22Rv1 (cell line): Measurements from ENCODE around the gene PDE6C.

ENCODE experiments used
- H3K27ac ChIP-seq: fragments of 450-650 bp; 2 replicates; pipeline ENCODE4 v1.5.1; 2017
- ZFX ChIP-seq: fragments of 450-650 bp; IDR thresholded peaks from 2 replicates; pipeline ENCODE4 v1.6.1; 2017; ENCODE audit warnings: antibody characterized with exemption, borderline replicate concordance
- TF ChIP-seq, protein P1 (sequence below): fragments of 450-650 bp; IDR thresholded peaks from 2 replicates; pipeline ENCODE4 v1.5.1; 2017; ENCODE audit warnings: mild to moderate bottlenecking

PDE6C gene

DNA sequence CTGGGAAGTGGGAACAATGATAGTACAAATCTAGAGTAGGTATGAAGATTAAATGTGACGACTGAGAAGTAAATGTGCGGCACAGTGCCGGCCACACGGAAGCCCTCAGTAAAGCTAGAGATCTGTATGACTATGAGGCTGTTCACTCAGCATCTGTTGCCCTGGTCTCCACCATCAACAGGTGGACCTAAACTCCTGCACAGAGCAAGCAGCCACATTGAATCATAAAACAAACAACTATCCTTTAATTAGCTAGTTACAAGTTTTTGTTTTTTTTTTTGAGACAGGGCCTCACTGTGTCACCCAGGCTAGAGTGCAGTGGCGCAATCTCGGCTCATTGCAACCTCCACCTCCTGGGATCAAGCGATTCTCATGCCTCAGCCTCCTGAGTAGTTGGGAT lies 27.9 kb upstream of the PDE6C start:
- no peak overlapping the region for H3K27ac ChIP-seq
- no peak for TF ChIP-seq ZFX
- TF ChIP-seq, protein P1, sequence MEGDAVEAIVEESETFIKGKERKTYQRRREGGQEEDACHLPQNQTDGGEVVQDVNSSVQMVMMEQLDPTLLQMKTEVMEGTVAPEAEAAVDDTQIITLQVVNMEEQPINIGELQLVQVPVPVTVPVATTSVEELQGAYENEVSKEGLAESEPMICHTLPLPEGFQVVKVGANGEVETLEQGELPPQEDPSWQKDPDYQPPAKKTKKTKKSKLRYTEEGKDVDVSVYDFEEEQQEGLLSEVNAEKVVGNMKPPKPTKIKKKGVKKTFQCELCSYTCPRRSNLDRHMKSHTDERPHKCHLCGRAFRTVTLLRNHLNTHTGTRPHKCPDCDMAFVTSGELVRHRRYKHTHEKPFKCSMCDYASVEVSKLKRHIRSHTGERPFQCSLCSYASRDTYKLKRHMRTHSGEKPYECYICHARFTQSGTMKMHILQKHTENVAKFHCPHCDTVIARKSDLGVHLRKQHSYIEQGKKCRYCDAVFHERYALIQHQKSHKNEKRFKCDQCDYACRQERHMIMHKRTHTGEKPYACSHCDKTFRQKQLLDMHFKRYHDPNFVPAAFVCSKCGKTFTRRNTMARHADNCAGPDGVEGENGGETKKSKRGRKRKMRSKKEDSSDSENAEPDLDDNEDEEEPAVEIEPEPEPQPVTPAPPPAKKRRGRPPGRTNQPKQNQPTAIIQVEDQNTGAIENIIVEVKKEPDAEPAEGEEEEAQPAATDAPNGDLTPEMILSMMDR, result no peak

DNA sequence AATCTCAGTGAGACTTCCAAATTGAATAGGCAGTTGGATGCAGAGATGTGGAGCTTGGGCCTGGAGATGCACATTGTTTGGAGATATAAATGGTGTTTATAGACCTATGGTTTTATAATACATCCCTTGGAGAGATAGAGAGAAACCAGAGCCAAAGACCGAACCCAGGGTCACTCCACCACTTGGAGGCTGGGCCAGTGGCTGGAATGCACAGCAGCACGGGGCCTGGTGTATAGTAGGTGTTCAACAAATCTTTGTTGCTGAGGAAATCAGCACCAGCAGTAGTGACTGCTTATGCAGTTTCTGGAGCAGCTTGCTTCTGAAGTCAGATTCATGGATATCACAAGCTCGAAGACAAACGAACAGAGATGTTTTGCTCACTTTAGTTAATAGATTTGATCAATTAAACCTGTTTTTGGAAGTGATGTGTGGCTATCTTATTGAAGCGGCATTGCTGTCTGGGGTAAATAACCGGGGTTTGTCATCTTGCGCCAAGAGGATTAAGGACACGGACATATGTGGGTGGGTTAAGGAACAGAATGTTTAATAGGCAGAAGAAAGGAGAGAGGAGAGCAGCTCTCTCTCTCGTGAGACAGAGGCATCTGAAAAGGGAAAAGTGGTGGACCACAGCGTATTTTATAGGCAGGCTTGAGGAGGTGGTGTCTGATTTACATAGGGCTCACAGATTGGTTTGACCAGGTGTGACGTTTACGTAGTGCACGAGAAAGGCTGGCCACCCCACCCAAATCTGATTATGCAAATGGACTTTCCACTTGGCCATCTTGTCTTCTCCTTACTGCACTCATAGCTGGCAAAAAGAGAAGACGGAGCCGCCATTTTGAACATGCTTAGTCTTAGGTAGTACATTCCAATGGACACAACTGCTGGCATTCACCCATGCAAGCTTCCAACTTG lies 22.4 kb upstream of the PDE6C start:
- H3K27ac ChIP-seq, result peak overlapping the region; percentile 55
- TF ChIP-seq ZFX, result no peak
- TF ChIP-seq, protein P1, result no peak

GRCh38 chr10:93590638-93591037 lies 21.7 kb upstream of the PDE6C start:
- TF ChIP-seq, protein P1, result no peak
- no peak for TF ChIP-seq ZFX
- peak overlapping the region; percentile 55 for H3K27ac ChIP-seq

DNA sequence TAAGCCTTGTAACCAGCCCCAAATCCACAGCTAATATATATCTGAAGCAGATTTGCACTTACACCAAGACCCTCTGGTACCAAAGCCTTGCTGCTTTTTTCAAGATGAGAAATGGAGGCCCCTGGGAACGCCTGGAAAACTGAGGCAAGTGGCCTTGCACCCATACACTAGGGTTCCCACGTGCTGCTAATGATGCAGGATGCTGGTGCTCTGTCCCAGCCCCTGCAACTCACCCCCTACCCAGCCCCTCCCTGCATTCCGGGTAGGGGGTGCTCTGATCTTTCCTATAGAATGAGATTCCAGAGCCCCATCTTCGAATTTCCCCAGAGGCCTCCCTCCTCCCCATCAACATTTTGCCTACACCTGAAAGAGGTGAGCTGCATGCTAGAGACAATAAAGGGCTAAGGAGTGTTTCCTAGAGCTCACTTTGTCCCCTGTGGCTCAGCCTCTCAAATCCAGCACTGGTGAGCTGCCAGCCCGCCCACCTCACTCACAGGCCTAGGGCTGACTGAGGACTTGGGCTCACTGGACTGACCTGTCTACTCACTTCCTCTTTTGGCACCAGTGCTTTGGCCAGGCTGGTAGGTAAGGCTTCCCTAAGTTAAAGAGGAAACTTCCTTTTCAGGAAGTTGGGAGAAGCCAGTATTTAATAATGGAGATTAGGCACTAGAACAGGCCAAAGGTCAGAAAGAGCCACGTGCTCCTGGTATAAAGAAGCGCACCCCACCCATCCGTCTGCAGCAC lies 21.1 kb upstream of the PDE6C start:
- TF ChIP-seq, protein P1, result no peak
- TF ChIP-seq ZFX, result no peak

GRCh38 chr10:93593254-93593653 lies 19.1 kb upstream of the PDE6C start:
- H3K27ac ChIP-seq, result no peak overlapping the region
- TF ChIP-seq ZFX, result no peak
- TF ChIP-seq, protein P1, result no peak

More for the DNA sequence above, 21.1 kb upstream of the PDE6C start:
- H3K27ac ChIP-seq, result no peak overlapping the region

- TF ChIP-seq, protein P1, result no peak
- no peak for TF ChIP-seq ZFX
- no peak overlapping the region for H3K27ac ChIP-seq
These were observed 18.6 kb upstream of the PDE6C start for GRCh38 chr10:93593749-93594148.

DNA sequence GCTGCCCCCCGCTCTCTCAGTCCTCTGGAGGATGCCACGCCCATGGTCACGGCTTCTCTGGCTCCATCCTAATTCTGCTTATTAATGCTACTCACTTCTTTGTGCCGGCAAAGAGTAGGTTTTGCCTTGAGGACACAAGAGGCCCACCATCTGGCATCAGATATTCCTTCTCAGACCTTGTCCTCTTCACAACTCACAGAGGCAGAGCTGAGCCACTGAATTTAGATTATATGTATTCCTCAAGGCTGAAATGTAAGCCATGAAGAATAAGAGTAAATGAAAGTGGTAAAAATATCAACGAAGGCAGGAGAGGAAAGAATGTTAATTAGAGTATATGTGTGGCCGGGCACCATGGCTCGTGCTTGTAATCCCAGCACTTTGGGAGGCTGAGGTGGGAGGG lies 17.8 kb upstream of the PDE6C start:
- TF ChIP-seq ZFX, result no peak
- TF ChIP-seq, protein P1, result no peak
- H3K27ac ChIP-seq, result no peak overlapping the region
